AG09319 (cell line): Measurements from ENCODE around the gene VPS9D1.

Experiments
- DNase-seq: peaks from one replicate; pipeline ENCODE4 v3.0.0-alpha.2; 2010; ENCODE audit warnings: low read depth; ENCODE audit errors: extremely low read depth
- CTCF ChIP-seq: IDR thresholded peaks from 2 replicates; pipeline ENCODE4 v1.5.1; 2011; ENCODE audit warnings: low read depth, mild to moderate bottlenecking, inconsistent platforms, low read length, moderate library complexity

VPS9D1 gene

GRCh38 chr16:89716493-89716892, 4.2 kb downstream of the VPS9D1 start:
- no peak for DNase-seq
- TF ChIP-seq CTCF = no peak

GRCh38 chr16:89712274-89712781, 8.4 kb downstream of the VPS9D1 start:
- no peak for DNase-seq
- TF ChIP-seq CTCF = no peak

GRCh38 chr16:89711601-89712273, 9.0 kb downstream of the VPS9D1 start:
- DNase-seq = no peak
- no peak for TF ChIP-seq CTCF

GRCh38 chr16:89710709-89711564, 9.8 kb downstream of the VPS9D1 start:
- no peak for DNase-seq
- no peak for TF ChIP-seq CTCF

- no peak for DNase-seq
- no peak for TF ChIP-seq CTCF
Measured at GRCh38 chr16:89709716-89710432, 10.8 kb downstream of the VPS9D1 start.

- TF ChIP-seq CTCF = no peak
- DNase-seq = no peak
Measured at GRCh38 chr16:89709166-89709565, 11.5 kb downstream of the VPS9D1 start.
